Fibroblast of lung (primary cell): Measurements from ENCODE around the gene RAP1B. TPM values are rescaled to one million over a fixed set of nuclear protein-coding genes. Genes with fewer than 3 reads are reported as not detected.

Experiments used
- DNase-seq, 2 donors: peaks; one replicate each; pipeline versions ENCODE4 v3.0.0 to v3.0.0-alpha.2; 2010; ENCODE audit warnings: low read depth in 2 of 2
- H2AFZ ChIP-seq: 2 replicates; pipeline ENCODE4 v1.5.1; 2012; ENCODE audit warnings: low read length, control low read depth, inconsistent platforms
- H3K27ac ChIP-seq: 2 replicates; pipeline ENCODE4 v1.5.1; 2011; ENCODE audit warnings: low read length, control low read depth; ENCODE audit not compliant: insufficient read depth
- H3K27me3 ChIP-seq: 2 replicates; pipeline ENCODE4 v1.5.1; 2011; ENCODE audit warnings: mild to moderate bottlenecking, low read length; ENCODE audit not compliant: control insufficient read depth, insufficient read depth
- H3K36me3 ChIP-seq: 2 replicates; pipeline ENCODE4 v1.5.1; 2011; ENCODE audit warnings: low read length; ENCODE audit not compliant: control insufficient read depth, insufficient read depth
- H3K4me1 ChIP-seq: 2 replicates; pipeline ENCODE4 v1.5.1; 2011; ENCODE audit warnings: low read length; ENCODE audit not compliant: control insufficient read depth, insufficient read depth; ENCODE audit errors: extremely low read depth
- H3K4me2 ChIP-seq: 2 replicates; pipeline ENCODE4 v1.5.1; 2011; ENCODE audit warnings: low read length, control low read depth; ENCODE audit not compliant: insufficient read depth; ENCODE audit errors: extremely low read depth
- H3K4me3 ChIP-seq, 4 experiments: fragments of 200-600 bp in 1 of 4; sonication (generic) in 1 of 4; replicated peaks in 1 of 4; 2 replicates each; pipeline ENCODE4 v1.5.1; 2011 to 2016; ENCODE audit warnings: low read length in 4 of 4, low read depth in 3 of 4, mild to moderate bottlenecking in 3 of 4, control low read depth in 2 of 4, inconsistent platforms in 1 of 4, mixed read lengths in 1 of 4; ENCODE audit not compliant: insufficient read depth in 1 of 4; ENCODE audit errors: control extremely low read depth in 1 of 4
- H3K79me2 ChIP-seq: 2 replicates; pipeline ENCODE4 v1.5.1; 2012; ENCODE audit warnings: mild to moderate bottlenecking, low read length, inconsistent platforms; ENCODE audit not compliant: control insufficient read depth, insufficient read depth
- H3K9ac ChIP-seq: 2 replicates; pipeline ENCODE4 v1.5.1; 2011; ENCODE audit warnings: mild to moderate bottlenecking, low read length, control low read depth; ENCODE audit not compliant: insufficient read depth
- H3K9me3 ChIP-seq: 2 replicates; pipeline ENCODE4 v1.5.1; 2012; ENCODE audit warnings: low read depth, low read length; ENCODE audit not compliant: control insufficient read depth, insufficient read depth
- H4K20me1 ChIP-seq: 2 replicates; pipeline ENCODE4 v1.5.1; 2011; ENCODE audit warnings: low read length; ENCODE audit not compliant: control insufficient read depth, insufficient read depth; ENCODE audit errors: extremely low read depth
- EZH2 ChIP-seq: IDR thresholded peaks from 2 replicates; pipeline ENCODE4 v1.5.1; 2012; ENCODE audit warnings: low read length, control low read depth, mild to moderate bottlenecking; ENCODE audit errors: missing control alignments
- polyA plus RNA-seq, 2 donors: library from polyadenylated mRNA; depleted of rRNA in 1 of 2; stranded (reverse) in 1 of 2; unstranded in 1 of 2; fragments of >200 nt; gene quantifications; 2 replicates each; pipeline ENCODE4 v1.2.1, GENCODE V29; 2011 to 2012; ENCODE audit warnings: missing spikeins in 1 of 2
- total RNA-seq: library from RNA; depleted of rRNA; stranded (reverse); fragments of >200 nt; gene quantifications from 2 replicates; pipeline ENCODE4 v1.2.1, GENCODE V29; 2014
- TF ChIP-seq, protein P1 (sequence below), 2 donors: IDR thresholded peaks in 1 of 2; conservative IDR thresholded peaks in 1 of 2; 1 replicate in 1 of 2; 2 replicates in 1 of 2; pipeline ENCODE4 v1.5.1; 2011 to 2012; ENCODE audit warnings: low read length in 2 of 2, control low read depth in 1 of 2, inconsistent platforms in 1 of 2, low read depth in 1 of 2, mild to moderate bottlenecking in 1 of 2

RAP1B gene
- total and polyA plus RNA-seq, 2 donors (not counting 1 experiment from before 2014, with no cell fraction given): 194 to 383 TPM

DNA sequence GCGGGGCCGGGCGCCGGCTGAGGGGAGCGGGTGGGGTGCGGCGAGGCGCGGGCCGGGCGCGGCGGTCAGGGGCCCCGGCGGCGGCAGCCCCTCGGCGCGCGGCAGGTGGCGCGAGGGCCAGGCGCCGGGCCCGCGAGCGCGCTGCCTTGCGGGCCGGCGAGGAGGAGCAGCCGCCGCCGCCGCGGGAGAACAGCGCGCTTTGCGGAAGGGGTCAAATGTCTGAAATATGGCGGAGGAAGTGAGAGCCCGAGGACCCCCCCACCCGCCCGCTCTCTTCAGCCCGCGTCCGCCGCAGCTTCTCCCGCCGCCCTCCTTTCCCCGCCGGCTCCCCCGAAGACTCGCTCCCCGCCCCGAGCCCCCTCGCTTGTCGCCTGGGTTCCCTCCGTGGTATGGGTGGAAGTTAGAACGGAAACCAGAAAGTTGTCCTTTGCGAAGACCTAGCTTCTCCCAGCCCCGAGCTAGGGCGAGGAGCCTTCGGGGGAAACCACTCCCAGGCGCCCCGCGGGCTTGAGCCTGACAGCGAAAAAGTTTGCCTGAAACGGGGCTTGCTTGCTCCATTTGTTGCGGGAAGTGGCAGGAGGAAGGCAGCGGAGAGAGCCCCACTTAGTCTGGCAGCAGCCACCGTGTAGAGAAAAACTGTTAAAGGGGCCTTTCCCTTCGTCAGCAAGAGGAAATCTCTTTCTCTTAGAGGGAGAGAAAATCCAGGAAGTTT lies 551 bp downstream of the RAP1B start:
- peak overlapping the region; percentile 92 for H3K9ac ChIP-seq
- DNase-seq: peak; percentile 72 to 78
- H3K4me1 ChIP-seq: no peaks in the 10 kb centered on the region
- H3K27ac ChIP-seq: peak overlapping the region; percentile 96
- H2AFZ ChIP-seq: no peak overlapping the region
- no peaks in the 10 kb centered on the region for H3K36me3 ChIP-seq
- peaks cover 50% of the 10 kb centered on the region for H3K79me2 ChIP-seq
- H3K4me3 ChIP-seq: peak overlapping the region; percentile 81 to 93 (median 88)
- H3K9me3 ChIP-seq: no peaks in the 10 kb centered on the region
- TF ChIP-seq, protein P1, sequence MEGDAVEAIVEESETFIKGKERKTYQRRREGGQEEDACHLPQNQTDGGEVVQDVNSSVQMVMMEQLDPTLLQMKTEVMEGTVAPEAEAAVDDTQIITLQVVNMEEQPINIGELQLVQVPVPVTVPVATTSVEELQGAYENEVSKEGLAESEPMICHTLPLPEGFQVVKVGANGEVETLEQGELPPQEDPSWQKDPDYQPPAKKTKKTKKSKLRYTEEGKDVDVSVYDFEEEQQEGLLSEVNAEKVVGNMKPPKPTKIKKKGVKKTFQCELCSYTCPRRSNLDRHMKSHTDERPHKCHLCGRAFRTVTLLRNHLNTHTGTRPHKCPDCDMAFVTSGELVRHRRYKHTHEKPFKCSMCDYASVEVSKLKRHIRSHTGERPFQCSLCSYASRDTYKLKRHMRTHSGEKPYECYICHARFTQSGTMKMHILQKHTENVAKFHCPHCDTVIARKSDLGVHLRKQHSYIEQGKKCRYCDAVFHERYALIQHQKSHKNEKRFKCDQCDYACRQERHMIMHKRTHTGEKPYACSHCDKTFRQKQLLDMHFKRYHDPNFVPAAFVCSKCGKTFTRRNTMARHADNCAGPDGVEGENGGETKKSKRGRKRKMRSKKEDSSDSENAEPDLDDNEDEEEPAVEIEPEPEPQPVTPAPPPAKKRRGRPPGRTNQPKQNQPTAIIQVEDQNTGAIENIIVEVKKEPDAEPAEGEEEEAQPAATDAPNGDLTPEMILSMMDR (conservative IDR thresholded peaks at IDR 0.05 in 1 of 2, IDR thresholded peaks at IDR 0.05 in 1 of 2; ENCODE audit: low read depth in 1 of 2, low read length in 2 of 2): no peak
- no peak for TF ChIP-seq EZH2
- H4K20me1 ChIP-seq: peaks cover 3% of the 10 kb centered on the region
- peak overlapping the region; percentile 97 for H3K4me2 ChIP-seq
- H3K27me3 ChIP-seq: no peaks in the 10 kb centered on the region

DNA sequence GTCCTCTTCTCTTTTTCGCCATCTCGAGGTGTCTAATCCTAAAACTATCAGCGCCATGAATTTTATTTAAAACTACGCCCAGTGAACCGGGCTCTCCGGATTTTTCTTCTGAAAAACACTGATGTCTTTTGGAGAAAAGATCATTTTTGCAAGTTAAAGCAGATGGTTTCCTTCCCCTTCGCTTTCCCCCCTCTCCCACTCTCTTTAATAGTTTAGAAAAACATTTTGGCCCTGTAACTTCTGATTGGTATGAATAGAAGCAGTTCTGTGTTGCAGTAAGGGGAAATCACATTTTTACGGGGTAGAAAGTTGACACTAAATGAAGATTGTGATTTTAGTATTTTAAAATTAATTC lies 1.1 kb downstream of the RAP1B start:
- Histone ChIP-seq H2AFZ (no peak overlapping the region), H4K20me1 (peaks cover 3% of the 10 kb centered on the region)

DNA sequence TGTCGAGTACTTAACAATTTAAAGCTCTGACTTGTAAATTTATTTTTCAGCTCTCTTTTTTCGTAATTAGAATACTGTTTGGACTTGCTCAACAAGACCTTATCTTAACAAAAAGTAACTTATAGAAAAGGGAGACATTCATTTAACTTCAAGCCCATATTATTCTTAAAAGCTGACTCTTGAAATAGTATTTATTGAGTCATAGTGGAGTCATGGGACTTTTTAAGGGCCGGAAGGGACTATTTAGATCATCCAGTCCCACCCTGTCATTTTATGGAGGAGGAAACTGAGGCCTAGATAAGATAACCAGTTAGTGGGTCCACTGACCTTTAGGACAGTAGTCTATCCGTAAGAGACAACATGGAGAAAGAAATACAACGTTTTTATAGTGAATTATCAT lies 1.5 kb downstream of the RAP1B start:
- peaks cover 3% of the 10 kb centered on the region for H4K20me1 ChIP-seq
- H2AFZ ChIP-seq: no peak overlapping the region
- H3K79me2 ChIP-seq: peaks cover 60% of the 10 kb centered on the region
- peak overlapping the region; percentile 92 for H3K9ac ChIP-seq
- H3K27ac ChIP-seq: peak overlapping the region; percentile 96
- peak overlapping the region; percentile 97 for H3K4me2 ChIP-seq
- DNase-seq: peak; percentile 41 to 48
- peak overlapping the region; percentile 81 to 93 (median 88) for H3K4me3 ChIP-seq
- no peaks in the 10 kb centered on the region for H3K9me3 ChIP-seq
- no peaks in the 10 kb centered on the region for H3K36me3 ChIP-seq
- no peaks in the 10 kb centered on the region for H3K27me3 ChIP-seq
- peaks cover 6% of the 10 kb centered on the region for H3K4me1 ChIP-seq
- no peak for TF ChIP-seq EZH2
- TF ChIP-seq, protein P1 (conservative IDR thresholded peaks at IDR 0.05 in 1 of 2, IDR thresholded peaks at IDR 0.05 in 1 of 2; ENCODE audit: low read depth in 1 of 2, low read length in 2 of 2): no peak

More for the DNA sequence above, 1.1 kb downstream of the RAP1B start:
- no peaks in the 10 kb centered on the region for H3K9me3 ChIP-seq
- H3K4me1 ChIP-seq: peaks cover 3% of the 10 kb centered on the region
- no peak for TF ChIP-seq EZH2
- TF ChIP-seq, protein P1 (conservative IDR thresholded peaks at IDR 0.05 in 1 of 2, IDR thresholded peaks at IDR 0.05 in 1 of 2; ENCODE audit: low read depth in 1 of 2, low read length in 2 of 2): no peak
- peak overlapping the region; percentile 81 to 93 (median 88) for H3K4me3 ChIP-seq
- H3K27me3 ChIP-seq: no peaks in the 10 kb centered on the region
- H3K79me2 ChIP-seq: peaks cover 55% of the 10 kb centered on the region
- peak overlapping the region; percentile 97 for H3K4me2 ChIP-seq
- no peaks in the 10 kb centered on the region for H3K36me3 ChIP-seq
- peak overlapping the region; percentile 92 for H3K9ac ChIP-seq
- peak overlapping the region; percentile 96 for H3K27ac ChIP-seq
- DNase-seq: no peak
